ENCODE data around the gene RALGAPA2. TPM values are rescaled to one million over a fixed set of nuclear protein-coding genes. Genes with fewer than 3 reads are reported as not detected.

Gene RALGAPA2
- total and polyA plus RNA-seq, 2 donors (not counting 3 experiments of a cell fraction or from before 2014, with no cell fraction given) = 10.0 to 46.8 TPM

DNA sequence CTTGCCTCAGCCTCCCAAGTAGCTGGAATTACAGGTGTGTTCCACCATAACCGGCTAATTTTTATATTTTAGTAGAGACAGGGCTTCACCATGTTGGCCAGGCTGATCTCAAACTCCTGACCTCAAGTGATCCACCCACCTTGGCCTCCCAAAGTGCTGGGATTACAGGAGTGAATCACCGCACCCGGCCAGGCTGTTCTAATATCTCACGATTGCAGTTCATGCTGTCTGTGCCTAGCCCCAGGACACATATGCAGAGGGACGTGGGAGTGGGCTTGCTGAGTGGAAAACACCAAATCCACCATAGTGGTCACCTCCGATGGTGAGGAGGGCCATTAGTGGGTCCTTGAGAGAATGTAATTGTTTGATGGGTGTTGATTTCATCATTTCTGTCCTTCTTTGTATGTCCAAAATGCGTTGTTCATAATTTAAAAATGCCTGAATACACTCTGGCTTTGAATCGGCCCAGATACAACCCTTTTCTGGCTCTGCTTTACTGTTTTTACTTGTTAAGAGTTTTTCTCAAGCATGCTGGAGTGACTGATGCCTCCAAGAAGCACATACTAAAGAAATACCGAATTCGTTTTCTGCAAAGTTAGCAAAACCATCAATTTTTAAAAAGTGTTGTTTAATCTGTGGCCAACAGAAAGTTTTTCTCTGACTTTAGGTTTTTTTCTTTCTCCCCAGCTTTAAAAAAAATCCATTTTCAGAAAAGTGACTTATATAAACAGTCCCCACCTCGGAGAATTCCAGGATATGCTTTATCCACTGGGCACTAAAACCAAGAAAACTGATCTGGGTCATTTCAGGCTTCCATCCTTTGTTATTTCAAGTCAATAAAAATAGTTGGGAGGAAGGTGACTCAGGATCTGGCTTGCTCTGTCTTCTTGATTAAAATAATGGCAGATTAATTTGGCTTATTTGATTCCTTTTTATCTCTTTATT lies 18.8 kb upstream of the RALGAPA2 start:
- DNase-seq (ENCODE audit: low read depth, low spot score) = peak; percentile 97
- intact Hi-C loops (cut with micrococcal nuclease) (loop anchor here (1.0 to 10.0 kb wide), 4 partner anchors 19 to 916 kb away; partner anchors contain the start of gene RALGAPA2), dilution Hi-C loops (cut with MboI; ENCODE audit: extremely low pct_ligation_motif_present, low sequenced_read_pairs) (no loop called here)

More for the DNA sequence above, 18.8 kb upstream of the RALGAPA2 start:
- H3K4me3 ChIP-seq (replicated peaks in 1 of 3; ENCODE audit: insufficient read depth in 1 of 3, low read depth in 1 of 3, low read length in 3 of 3) = peak overlapping the region in 1 of 3 experiments; percentile 50
- H3K9ac ChIP-seq (replicated peaks; ENCODE audit: extremely low read depth, insufficient read depth, low read length) = peak overlapping the region; percentile 90
- H3K27ac ChIP-seq (ENCODE audit: insufficient read depth, low read depth, low read length) = peak overlapping the region; percentile 99
- H3K27me3 ChIP-seq (ENCODE audit: control insufficient read depth in 2 of 2, insufficient read depth in 2 of 2, low read length in 2 of 2) = no peaks in the 10 kb centered on the region
- BruUV-seq (replicated peaks) = TSS peak; percentile 71
- peak; percentile 85 for FAIRE-seq
- H2AFZ ChIP-seq (ENCODE audit: low read depth, low read length) = peak overlapping the region; percentile 16
- H3K9me1 ChIP-seq (replicated peaks; ENCODE audit: control insufficient read depth, extremely low read depth, insufficient read depth, low read length) = no peaks in the 10 kb centered on the region
- H3K9me3 ChIP-seq (replicated peaks; ENCODE audit: control insufficient read depth, insufficient read depth, low read length) = no peaks in the 10 kb centered on the region
- peak; percentile 48 for TF ChIP-seq FOS (IDR thresholded peaks at IDR 0.05; ENCODE audit: borderline replicate concordance, insufficient read depth, low read length)
- no peak for TF ChIP-seq MYC (IDR thresholded peaks at IDR 0.05; ENCODE audit: low read depth, low read length)
- TF ChIP-seq, protein P1, sequence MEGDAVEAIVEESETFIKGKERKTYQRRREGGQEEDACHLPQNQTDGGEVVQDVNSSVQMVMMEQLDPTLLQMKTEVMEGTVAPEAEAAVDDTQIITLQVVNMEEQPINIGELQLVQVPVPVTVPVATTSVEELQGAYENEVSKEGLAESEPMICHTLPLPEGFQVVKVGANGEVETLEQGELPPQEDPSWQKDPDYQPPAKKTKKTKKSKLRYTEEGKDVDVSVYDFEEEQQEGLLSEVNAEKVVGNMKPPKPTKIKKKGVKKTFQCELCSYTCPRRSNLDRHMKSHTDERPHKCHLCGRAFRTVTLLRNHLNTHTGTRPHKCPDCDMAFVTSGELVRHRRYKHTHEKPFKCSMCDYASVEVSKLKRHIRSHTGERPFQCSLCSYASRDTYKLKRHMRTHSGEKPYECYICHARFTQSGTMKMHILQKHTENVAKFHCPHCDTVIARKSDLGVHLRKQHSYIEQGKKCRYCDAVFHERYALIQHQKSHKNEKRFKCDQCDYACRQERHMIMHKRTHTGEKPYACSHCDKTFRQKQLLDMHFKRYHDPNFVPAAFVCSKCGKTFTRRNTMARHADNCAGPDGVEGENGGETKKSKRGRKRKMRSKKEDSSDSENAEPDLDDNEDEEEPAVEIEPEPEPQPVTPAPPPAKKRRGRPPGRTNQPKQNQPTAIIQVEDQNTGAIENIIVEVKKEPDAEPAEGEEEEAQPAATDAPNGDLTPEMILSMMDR (IDR thresholded peaks at IDR 0.05; ENCODE audit: extremely low read depth in 1 of 2, insufficient read depth in 1 of 2, low read depth in 1 of 2, low read length in 2 of 2) = no peak
- TF ChIP-seq, protein P2, sequence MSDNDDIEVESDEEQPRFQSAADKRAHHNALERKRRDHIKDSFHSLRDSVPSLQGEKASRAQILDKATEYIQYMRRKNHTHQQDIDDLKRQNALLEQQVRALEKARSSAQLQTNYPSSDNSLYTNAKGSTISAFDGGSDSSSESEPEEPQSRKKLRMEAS (IDR thresholded peaks at IDR 0.05; ENCODE audit: insufficient read depth, insufficient read length) = no peak
- no peak for TF ChIP-seq POLR2A (IDR thresholded peaks at IDR 0.05; ENCODE audit: low read depth, low read length)
- peak overlapping the region; percentile 96 for H3K4me2 ChIP-seq (ENCODE audit: insufficient read depth, low read length)
- peaks cover 55% of the 10 kb centered on the region for H3K4me1 ChIP-seq (ENCODE audit: control insufficient read depth, extremely low read depth, insufficient read depth, low read length)
- POLR2A ChIA-PET = no interaction called here
- no peaks in the 10 kb centered on the region for H4K20me1 ChIP-seq (replicated peaks; ENCODE audit: control insufficient read depth, extremely low read depth, insufficient read depth, low read length)
- H3K79me2 ChIP-seq (ENCODE audit: control insufficient read depth, insufficient read depth, low read length) = no peaks in the 10 kb centered on the region
- H3K36me3 ChIP-seq (ENCODE audit: control insufficient read depth in 2 of 2, extremely low read depth in 1 of 2, insufficient read depth in 2 of 2, low read length in 2 of 2) = no peaks in the 10 kb centered on the region
- CTCF ChIA-PET = interaction anchor here (0.6 to 2.2 kb wide), 4 partner anchors 18 to 94 kb away, joined by 4 to 7 read pairs (median 5); partner anchors contain the start of gene RALGAPA2

All from endothelial cell of umbilical vein (primary cell).